Endothelial cell of umbilical vein (primary cell): ENCODE results near the gene FLNB. TPM values are rescaled to one million over a fixed set of nuclear protein-coding genes. Genes with fewer than 3 reads are reported as not detected.
A peak's percentile ranks its signal among the peaks of the same experiment; 100 is the strongest.

ENCODE experiments used
- BruUV-seq: library from RNA; stranded (reverse); fragments of 400-500 nt; replicated peaks from 2 replicates; lab custom pipeline; 2021; lab: Mats Ljungman, UMichigan
- CTCF ChIA-PET: fragments of 300-600, 350-600 bp; sonication (Branson Sonifier 250); formaldehyde crosslinking; loops from one replicate; lab custom pipeline; 2021; ENCODE audit warnings: antibody characterized with exemption, inconsistent platforms; lab: Charles Lee
- POLR2A ChIA-PET: fragments of 300-600, 350-600 bp; sonication (Branson Sonifier 250); formaldehyde crosslinking; loops from one replicate; lab custom pipeline; 2021; ENCODE audit warnings: antibody characterized with exemption, inconsistent platforms; lab: Charles Lee
- DNase-seq: peaks from one replicate; pipeline ENCODE4 v3.0.0-alpha.2; 2011; ENCODE audit warnings: low read depth, low spot score
- FAIRE-seq: peaks from 2 replicates; lab custom pipeline; 2011; peaks lifted over from hg19 to GRCh38; lab: Jason Lieb, UNC
- H2AFZ ChIP-seq: 2 replicates; pipeline ENCODE4 v1.6.0; 2012; ENCODE audit warnings: low read depth, low read length, control low read depth, inconsistent platforms
- H3K27ac ChIP-seq: 2 replicates; pipeline ENCODE4 v1.5.1; 2011; ENCODE audit warnings: low read depth, mild to moderate bottlenecking, control low read depth, low read length, moderate library complexity; ENCODE audit not compliant: insufficient read depth
- H3K27me3 ChIP-seq, 2 experiments: 2 replicates each; pipeline versions ENCODE4 v1.6.0 to v1.6.1; 2011; ENCODE audit warnings: low read length in 2 of 2, mixed read lengths in 1 of 2; ENCODE audit not compliant: control insufficient read depth in 2 of 2, insufficient read depth in 2 of 2
- H3K36me3 ChIP-seq, 2 experiments: 2 replicates in 1 of 2; 3 replicates in 1 of 2; pipeline ENCODE4 v1.5.1; 2011; ENCODE audit warnings: low read length in 2 of 2, mild to moderate bottlenecking in 1 of 2, moderate library complexity in 1 of 2; ENCODE audit not compliant: control insufficient read depth in 2 of 2, insufficient read depth in 2 of 2; ENCODE audit errors: extremely low read depth in 1 of 2
- H3K4me1 ChIP-seq: 3 replicates; pipeline ENCODE4 v1.5.1; 2011; ENCODE audit warnings: mild to moderate bottlenecking, low read length; ENCODE audit not compliant: control insufficient read depth, insufficient read depth; ENCODE audit errors: extremely low read depth
- H3K4me2 ChIP-seq: 2 replicates; pipeline ENCODE4 v1.6.1; 2011; ENCODE audit warnings: low read length, control low read depth, mixed read lengths; ENCODE audit not compliant: insufficient read depth
- H3K4me3 ChIP-seq, 3 experiments: fragments of 200-600 bp in 1 of 3; sonication (generic), shearing (Covaris generic) in 1 of 3; replicated peaks in 1 of 3; 2 replicates each; pipeline ENCODE4 v1.5.1; 2011 to 2016; ENCODE audit warnings: control low read depth in 3 of 3, low read length in 3 of 3, mild to moderate bottlenecking in 2 of 3, inconsistent platforms in 1 of 3, low read depth in 1 of 3, moderate library complexity in 1 of 3; ENCODE audit not compliant: insufficient read depth in 1 of 3
- H3K79me2 ChIP-seq: 2 replicates; pipeline ENCODE4 v1.6.0; 2012; ENCODE audit warnings: low read length, inconsistent platforms; ENCODE audit not compliant: control insufficient read depth, insufficient read depth
- H3K9ac ChIP-seq: replicated peaks from 2 replicates; pipeline ENCODE3; 2011; ENCODE audit warnings: low read length, control low read depth; ENCODE audit not compliant: insufficient read depth; ENCODE audit errors: extremely low read depth
- H3K9me1 ChIP-seq: replicated peaks from 3 replicates; pipeline ENCODE4 v1.6.0; 2011; ENCODE audit warnings: mild to moderate bottlenecking, low read length; ENCODE audit not compliant: control insufficient read depth, insufficient read depth; ENCODE audit errors: extremely low read depth
- H3K9me3 ChIP-seq: replicated peaks from 2 replicates; pipeline ENCODE4 v1.5.1; 2012; ENCODE audit warnings: low read length, inconsistent platforms; ENCODE audit not compliant: control insufficient read depth, insufficient read depth
- H4K20me1 ChIP-seq: replicated peaks from 2 replicates; pipeline ENCODE3; 2011; ENCODE audit warnings: mild to moderate bottlenecking, low read length; ENCODE audit not compliant: control insufficient read depth, insufficient read depth; ENCODE audit errors: extremely low read depth
- EZH2 ChIP-seq: IDR thresholded peaks from 2 replicates; pipeline ENCODE4 v1.6.1; 2012; ENCODE audit warnings: borderline replicate concordance, low read depth, mild to moderate bottlenecking, moderate library complexity, low read length, inconsistent platforms; ENCODE audit not compliant: severe bottlenecking
- FOS ChIP-seq: IDR thresholded peaks from 2 replicates; pipeline ENCODE4 v1.6.1; 2011; ENCODE audit warnings: mild to moderate bottlenecking, low read length, moderate library complexity, borderline replicate concordance; ENCODE audit not compliant: insufficient read depth
- GATA2 ChIP-seq: IDR thresholded peaks from 2 replicates; pipeline ENCODE4 v1.7.0; 2011; ENCODE audit warnings: low read depth, mild to moderate bottlenecking, moderate library complexity, mixed read lengths, low read length; ENCODE audit not compliant: insufficient read length, insufficient read depth
- JUN ChIP-seq: IDR thresholded peaks from 2 replicates; pipeline ENCODE4 v1.6.1; 2011; ENCODE audit warnings: borderline replicate concordance, low read depth; ENCODE audit not compliant: insufficient read length, insufficient read depth
- MYC ChIP-seq: IDR thresholded peaks from one replicate; pipeline ENCODE4 v1.6.1; 2011; ENCODE audit warnings: mild to moderate bottlenecking, low read depth, low read length
- POLR2A ChIP-seq: IDR thresholded peaks from 2 replicates; pipeline ENCODE4 v1.6.1; 2012; ENCODE audit warnings: low read depth, mild to moderate bottlenecking, control low read depth, low read length
- POLR2AphosphoS5 ChIP-seq: IDR thresholded peaks from 2 replicates; pipeline ENCODE4 v1.6.1; 2012; ENCODE audit warnings: low read depth, mild to moderate bottlenecking, control low read depth, low read length, moderate library complexity; ENCODE audit not compliant: insufficient read depth
- dilution Hi-C: fragments of 300-500 bp; cut with MboI; formaldehyde crosslinking; loops from one replicate; pipeline ENCODE4 v1.15.0; 2019; ENCODE audit warnings: low sequenced_read_pairs; ENCODE audit not compliant: extremely low pct_ligation_motif_present
- intact Hi-C: fragments of 100-400 bp; cut with micrococcal nuclease; formaldehyde crosslinking; loops from one replicate; pipeline ENCODE4 v1.10.0; 2022
- polyA plus RNA-seq, 4 experiments: library from polyadenylated mRNA; depleted of rRNA in 3 of 4; stranded (reverse) in 3 of 4; unstranded in 1 of 4; fragments of >200 nt; gene quantifications; 2 replicates each; pipeline versions ENCODE4 v1.2.1 to v1.2.3, GENCODE V29; 2011 to 2012; ENCODE audit warnings: missing spikeins in 1 of 4
- total RNA-seq: library from RNA; stranded (reverse); gene quantifications from 2 replicates; pipeline ENCODE4 v1.2.3, GENCODE V29; 2021
- TF ChIP-seq, protein P1 (sequence below), 2 donors: IDR thresholded peaks; 1 replicate in 1 of 2; 2 replicates in 1 of 2; pipeline ENCODE4 v1.5.1; 2011; ENCODE audit warnings: low read length in 2 of 2, mild to moderate bottlenecking in 2 of 2, moderate library complexity in 2 of 2, control low read depth in 1 of 2, inconsistent platforms in 1 of 2, low read depth in 1 of 2; ENCODE audit not compliant: insufficient read depth in 1 of 2; ENCODE audit errors: extremely low read depth in 1 of 2
- TF ChIP-seq, protein P2 (sequence below): IDR thresholded peaks from 2 replicates; pipeline ENCODE4 v1.6.1; 2011; ENCODE audit not compliant: insufficient read depth, insufficient read length

Gene FLNB
- total and polyA plus RNA-seq, 2 donors (not counting 3 experiments of a cell fraction or from before 2014, with no cell fraction given): 479 to 670 TPM

DNA sequence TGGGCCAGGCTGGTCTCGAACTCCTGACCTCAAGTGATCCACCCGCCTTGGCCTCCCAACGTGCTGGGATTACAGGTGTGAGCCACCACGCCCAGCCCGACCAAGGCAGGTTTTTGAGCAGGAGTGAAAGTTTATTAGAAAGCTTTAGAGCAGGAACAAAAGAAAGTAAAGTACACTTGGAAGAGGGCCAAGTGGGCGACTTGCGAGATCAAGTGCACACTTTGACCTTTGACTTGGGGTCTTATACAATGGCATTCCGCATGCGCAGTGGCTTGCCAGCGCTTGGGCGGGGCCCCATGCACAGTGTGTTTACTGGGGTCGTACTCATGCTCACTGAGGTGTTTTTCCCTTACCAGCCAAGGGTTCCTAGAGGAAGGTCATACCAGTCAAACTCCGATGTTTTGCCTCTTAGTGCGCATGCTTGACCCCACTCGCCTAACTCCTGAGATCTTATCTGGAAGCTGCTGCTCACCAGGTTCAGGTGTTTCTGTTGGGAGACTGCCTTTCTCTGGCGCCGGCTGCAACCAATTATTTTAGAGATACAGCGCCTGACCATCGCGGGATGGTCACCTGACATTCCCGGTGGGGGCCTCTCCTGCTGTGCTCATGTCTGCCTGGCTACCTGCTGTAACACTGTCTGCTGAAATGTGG lies 46.9 kb upstream of the FLNB start:
- dilution Hi-C loops (no loop called here), intact Hi-C loops (no loop called here)
- Histone ChIP-seq H3K9ac (no peak overlapping the region), H4K20me1 (no peaks in the 10 kb centered on the region), H3K36me3 (no peaks in the 10 kb centered on the region), H3K27me3 (no peaks in the 10 kb centered on the region), H3K4me2 (no peak overlapping the region), H3K4me1 (peaks cover 23% of the 10 kb centered on the region), H3K27ac (no peak overlapping the region), H2AFZ (no peak overlapping the region), H3K9me3 (no peaks in the 10 kb centered on the region), H3K79me2 (no peaks in the 10 kb centered on the region), H3K4me3 (no peak overlapping the region), H3K9me1 (no peaks in the 10 kb centered on the region)
- TF ChIP-seq MYC (no peak), POLR2A (no peak), GATA2 (no peak), POLR2AphosphoS5 (no peak), EZH2 (no peak), JUN (no peak), FOS (no peak)
- TF ChIP-seq, protein P1, sequence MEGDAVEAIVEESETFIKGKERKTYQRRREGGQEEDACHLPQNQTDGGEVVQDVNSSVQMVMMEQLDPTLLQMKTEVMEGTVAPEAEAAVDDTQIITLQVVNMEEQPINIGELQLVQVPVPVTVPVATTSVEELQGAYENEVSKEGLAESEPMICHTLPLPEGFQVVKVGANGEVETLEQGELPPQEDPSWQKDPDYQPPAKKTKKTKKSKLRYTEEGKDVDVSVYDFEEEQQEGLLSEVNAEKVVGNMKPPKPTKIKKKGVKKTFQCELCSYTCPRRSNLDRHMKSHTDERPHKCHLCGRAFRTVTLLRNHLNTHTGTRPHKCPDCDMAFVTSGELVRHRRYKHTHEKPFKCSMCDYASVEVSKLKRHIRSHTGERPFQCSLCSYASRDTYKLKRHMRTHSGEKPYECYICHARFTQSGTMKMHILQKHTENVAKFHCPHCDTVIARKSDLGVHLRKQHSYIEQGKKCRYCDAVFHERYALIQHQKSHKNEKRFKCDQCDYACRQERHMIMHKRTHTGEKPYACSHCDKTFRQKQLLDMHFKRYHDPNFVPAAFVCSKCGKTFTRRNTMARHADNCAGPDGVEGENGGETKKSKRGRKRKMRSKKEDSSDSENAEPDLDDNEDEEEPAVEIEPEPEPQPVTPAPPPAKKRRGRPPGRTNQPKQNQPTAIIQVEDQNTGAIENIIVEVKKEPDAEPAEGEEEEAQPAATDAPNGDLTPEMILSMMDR (IDR thresholded peaks at IDR 0.05; ENCODE audit: extremely low read depth in 1 of 2, insufficient read depth in 1 of 2, low read depth in 1 of 2, low read length in 2 of 2): no peak
- TF ChIP-seq, protein P2, sequence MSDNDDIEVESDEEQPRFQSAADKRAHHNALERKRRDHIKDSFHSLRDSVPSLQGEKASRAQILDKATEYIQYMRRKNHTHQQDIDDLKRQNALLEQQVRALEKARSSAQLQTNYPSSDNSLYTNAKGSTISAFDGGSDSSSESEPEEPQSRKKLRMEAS: no peak
- CTCF ChIA-PET: interaction anchor here (1.0 to 2.6 kb wide), 16 partner anchors 17 to 256 kb away, joined by 3 to 21 read pairs (median 5); partner anchors contain the start of gene FLNB
- no peak for DNase-seq
- POLR2A ChIA-PET: no interaction called here
- FAIRE-seq: peak; percentile 43
- no TSS peak for BruUV-seq
